Midbrain (tissue), 1 donor: Measurements from ENCODE around the gene TCIRG1.
"Not testable (repeated sequence)": the region's sequence is repeated elsewhere in the genome, so short reads cannot be mapped to it uniquely, and the experiment has no call there.

Experiments used
- DNase-seq: peaks from one replicate; lab custom pipeline; 2025; lab: John Stamatoyannopoulos, UW

The TCIRG1 gene

DNA sequence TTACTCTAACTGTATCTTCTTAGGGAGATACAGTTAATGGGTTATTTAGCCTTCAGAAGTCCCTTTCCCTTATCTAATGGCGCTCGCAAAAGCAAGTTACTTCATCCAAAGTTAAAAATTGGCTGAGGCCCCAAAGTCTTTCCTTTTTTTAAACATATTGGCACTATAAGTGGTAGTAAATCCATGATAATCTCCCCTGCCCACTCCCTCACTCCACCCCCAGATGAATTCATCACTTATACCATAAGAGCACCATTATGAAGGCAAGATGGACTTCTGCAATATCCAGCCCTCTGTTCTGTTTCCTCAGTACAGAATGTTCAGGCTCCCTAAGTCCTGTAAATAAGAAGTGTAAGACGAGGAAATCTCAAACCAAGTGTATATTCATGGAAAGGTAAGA is 44.7 kb downstream of the TCIRG1 start:
- DNase-seq: no peak

DNA sequence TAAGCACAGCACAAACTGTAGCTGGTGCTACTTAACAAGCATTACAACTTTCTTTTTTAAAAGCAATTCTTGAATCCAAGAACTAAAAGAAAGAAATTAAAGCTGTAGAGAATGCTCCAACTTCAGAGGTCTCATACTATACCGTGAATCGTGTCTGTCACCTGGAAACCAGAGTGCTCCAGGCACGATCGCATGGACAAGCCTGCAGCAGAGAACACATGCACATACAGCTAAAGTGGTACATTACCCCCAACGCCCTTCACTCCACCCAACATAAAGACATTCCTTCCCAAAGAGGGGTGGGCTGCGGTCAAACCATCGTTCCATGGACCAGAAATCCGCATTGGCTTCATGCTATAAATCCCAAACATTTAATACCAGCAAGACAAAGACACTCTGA is 50.9 kb downstream of the TCIRG1 start:
- DNase-seq: no peak

DNA sequence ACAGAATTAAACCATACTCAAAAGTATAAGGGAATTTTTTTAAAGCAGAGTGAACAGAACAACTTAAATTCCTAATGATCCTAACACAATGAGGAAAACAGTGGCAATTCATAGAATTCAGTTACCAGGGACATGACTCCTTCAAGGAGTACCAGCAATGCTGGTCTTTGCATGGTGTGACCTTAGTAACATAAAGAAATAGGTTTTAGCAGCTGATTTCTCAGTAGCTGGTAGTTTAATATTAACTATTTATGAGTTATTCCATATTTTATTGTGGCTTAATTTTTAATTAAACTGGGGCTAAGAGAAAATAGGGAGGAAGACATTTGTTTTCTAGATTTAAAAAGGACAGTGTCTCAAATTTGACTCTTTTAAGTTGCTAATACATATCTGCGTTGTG is 51.5 kb downstream of the TCIRG1 start:
- no peak for DNase-seq

DNA sequence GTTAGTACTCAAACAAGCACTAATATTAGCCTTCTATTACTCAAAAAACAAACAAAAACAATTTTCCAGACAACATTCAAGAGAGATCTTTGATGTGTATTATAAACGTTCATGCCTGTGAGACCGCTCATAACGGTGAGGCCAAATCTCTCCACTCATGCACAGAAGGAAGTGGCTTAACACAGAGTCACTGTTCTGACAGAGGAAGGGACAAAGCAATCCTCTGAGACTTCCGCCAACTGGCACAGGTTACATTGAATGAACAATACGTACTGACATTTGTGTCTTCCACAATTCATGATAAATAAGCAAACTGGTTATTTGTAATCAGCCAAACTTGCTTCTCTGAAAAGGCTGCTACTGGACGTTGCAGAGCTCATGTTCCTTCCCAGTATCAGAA is 51.9 kb downstream of the TCIRG1 start:
- peak; percentile 83 for DNase-seq

DNA sequence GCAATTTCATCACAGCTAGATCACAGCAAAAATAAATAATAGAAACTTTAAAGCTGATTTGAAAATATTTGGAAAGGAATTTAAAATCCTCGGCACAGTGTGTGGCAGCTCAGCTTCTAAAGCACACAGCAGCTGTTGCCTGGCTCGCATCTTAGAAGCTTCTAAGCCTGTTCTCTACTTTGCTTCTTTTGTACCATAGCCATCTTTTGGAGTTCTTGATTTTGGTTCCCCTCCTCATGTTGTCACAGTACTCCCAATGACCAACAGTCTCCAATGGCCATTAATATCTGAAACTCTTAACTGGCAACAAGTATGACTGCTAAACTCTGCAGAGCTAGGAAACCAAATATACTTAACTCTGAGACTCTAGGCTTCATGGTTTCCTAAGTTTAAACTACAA is 53.6 kb downstream of the TCIRG1 start:
- DNase-seq: peak; percentile 27

DNA sequence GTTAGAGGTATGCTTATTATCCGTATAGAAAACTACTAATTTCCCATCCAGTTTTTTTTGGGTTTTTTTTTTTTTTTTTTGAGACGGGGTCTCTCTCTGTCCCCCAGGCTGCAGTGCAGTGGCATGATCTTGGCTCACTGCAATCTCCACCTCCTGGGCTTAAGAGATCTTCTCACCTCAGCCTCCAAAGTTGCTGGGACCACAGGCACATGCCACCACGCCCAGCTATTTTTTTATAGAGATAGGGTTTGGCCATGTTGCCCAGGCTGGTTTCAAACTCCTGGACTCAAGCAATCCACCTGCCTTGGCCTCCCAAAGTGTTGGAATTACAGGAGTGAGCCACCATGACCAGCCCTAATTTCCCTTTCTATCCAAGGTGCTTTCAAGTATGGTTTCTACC is 54.1 kb downstream of the TCIRG1 start:
- DNase-seq: not testable (repeated sequence)

DNA sequence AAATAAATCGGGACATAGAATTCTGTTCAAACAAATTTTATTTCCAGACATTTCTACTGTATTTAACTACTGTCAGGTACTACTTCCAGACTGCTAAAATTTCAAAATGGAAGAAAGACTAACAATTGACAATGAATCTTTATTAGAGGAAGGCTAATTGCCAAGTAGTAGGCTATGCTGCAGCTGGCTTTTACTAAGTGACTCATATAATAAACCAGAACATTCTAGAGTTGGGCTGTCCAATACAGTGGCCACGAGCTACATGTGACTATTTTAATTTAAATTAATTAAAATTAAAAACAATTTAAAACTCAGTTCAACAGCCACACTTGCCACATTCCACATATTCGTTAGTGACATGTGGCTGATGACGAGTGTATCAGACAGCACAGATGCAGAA is 54.7 kb downstream of the TCIRG1 start:
- peak; percentile 49 for DNase-seq

DNA sequence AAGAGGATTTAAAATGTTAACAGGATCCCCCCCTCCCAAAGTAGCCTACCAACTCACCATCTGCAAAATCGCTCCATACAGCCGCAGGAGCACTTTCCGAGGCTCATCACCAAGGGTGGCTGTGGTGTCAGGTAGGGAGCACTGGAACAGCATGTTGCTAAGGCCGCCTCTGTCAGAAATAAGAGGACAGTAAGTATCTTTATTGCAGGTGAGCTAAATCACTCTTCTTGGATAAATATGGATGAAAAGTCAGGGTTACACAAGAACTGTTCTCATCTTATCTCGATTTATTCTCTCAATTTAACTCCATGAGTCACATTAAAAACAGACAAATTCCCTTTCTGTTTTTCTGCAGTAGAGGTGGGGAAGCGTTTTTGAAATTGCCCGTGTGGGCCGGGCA is 58.1 kb downstream of the TCIRG1 start:
- no peak for DNase-seq

DNA sequence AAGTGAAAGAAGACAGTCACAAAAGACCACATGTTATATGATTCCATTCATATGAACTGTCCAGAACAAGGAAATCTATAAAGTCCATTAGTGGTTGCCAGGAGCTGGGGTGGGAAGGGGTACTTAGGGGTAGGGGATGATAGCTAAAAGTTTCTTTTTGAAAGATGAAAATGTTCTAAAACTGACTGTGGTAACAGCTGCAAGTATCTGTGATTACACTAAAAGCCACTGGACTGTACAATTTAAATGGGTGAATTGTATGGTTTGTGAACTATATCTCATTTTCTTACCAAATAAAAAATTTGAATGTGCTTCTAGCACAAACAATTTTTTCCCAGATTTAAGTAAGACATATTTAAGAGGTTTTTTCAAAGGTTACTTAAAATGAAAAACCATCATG is 60.2 kb downstream of the TCIRG1 start:
- no peak for DNase-seq

DNA sequence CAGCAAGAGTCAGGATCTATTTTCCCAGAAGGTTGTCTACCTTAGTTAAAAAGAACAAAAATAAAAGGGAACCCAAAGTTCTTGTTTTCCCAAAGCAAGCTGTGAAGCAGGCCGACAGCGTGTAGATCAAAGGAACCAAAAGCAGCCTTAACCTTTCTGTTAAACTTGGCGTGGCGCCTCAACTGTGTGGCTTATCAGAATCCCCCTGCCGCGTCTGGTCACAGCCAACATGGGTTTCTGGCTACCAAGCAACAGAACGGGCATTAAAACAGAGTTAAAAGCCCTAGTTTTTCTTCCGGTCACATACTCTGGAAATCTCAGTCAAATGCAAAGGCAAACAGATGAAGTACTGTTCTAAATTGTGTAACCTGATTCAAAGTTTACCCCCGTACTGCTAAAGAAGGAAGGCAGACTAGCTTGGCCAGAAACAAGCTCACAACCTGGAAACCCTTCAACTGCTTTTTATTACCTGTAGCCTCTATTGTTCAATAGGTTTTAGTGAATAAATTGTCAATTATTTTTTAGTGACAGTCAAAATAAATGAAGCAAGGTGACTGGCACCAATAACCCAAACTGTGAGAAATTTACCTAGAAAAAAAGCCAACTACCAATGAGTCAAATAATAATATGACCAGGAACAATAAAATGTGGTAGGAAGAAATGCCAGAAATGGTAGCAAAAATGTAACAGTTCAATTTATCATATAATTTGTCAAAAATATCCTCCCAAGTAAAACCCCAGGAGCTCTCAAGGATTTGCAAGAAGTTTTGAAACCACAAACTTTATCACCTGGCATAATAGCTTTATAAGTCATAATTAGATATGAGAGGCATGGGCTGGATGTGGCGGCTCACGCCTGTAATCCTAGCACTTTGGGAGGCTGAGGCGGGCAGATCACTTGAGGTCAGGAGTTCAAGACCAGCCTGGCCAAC is 60.9 kb downstream of the TCIRG1 start:
- DNase-seq: peak; percentile 14
